ENCODE measurements around the gene PLEKHA3. TPM values are rescaled to one million over a fixed set of nuclear protein-coding genes. Genes with fewer than 3 reads are reported as not detected.

The PLEKHA3 gene
- total RNA-seq, 1 experiment from 2014 or later = 26.8 TPM

DNA sequence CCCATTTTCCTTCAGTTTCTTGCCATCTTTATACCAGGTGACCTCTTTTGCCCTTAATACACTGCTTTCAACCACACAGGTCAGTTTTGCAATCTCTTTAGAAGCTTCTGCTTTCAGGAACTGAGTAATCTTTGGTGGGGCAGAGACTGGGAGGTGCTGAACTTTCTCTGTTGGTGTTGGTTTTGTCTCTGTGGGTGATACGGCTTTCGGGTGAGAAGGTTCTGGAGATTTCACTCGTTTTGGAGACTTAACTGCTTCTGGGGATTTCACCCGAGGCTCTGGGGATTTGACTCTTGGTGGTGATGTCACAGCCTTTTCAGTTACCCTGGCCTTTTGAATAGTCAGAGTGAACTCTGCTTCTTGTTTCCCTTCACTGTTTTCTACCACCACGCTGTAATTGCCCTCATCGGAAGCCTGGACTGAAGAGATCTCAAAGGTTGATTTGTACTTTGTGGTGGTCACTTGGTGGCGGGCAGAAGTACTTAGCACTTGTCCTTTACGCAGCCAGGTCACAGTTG lies 50.4 kb downstream of the PLEKHA3 start:
- no peaks in the 10 kb centered on the region for H3K27me3 ChIP-seq (ENCODE audit: insufficient read depth, low read length)
- no peaks in the 10 kb centered on the region for H3K36me3 ChIP-seq (ENCODE audit: control insufficient read depth in 1 of 2, insufficient read depth in 2 of 2, low read length in 2 of 2)
- H3K9me3 ChIP-seq (ENCODE audit: control insufficient read depth in 1 of 2, insufficient read depth in 1 of 2, low read depth in 1 of 2, low read length in 2 of 2) = no peaks in the 10 kb centered on the region
- ChIA-PET CTCF (no interaction called here), POLR2A (no interaction called here), RAD21 (ENCODE audit: low non-redundant PET in 1 of 2, low total read pairs in 2 of 2, uncharacterized antibody in 2 of 2, unreplicated experiment in 2 of 2) (no interaction called here)
- H3K27ac ChIP-seq (ENCODE audit: low read depth, low read length) = no peak overlapping the region
- BruUV-seq (replicated peaks) = no TSS peak
- H3K4me2 ChIP-seq (ENCODE audit: low read length) = no peak overlapping the region
- no peak overlapping the region for H2AFZ ChIP-seq (ENCODE audit: low read depth, low read length, poor library complexity, severe bottlenecking)
- intact Hi-C loops (cut with micrococcal nuclease) = no loop called here
- no peak for ATAC-seq
- peaks cover 7% of the 10 kb centered on the region; the same call in 1 of the 2 replicates for H3K79me2 ChIP-seq (ENCODE audit: insufficient read depth, low read length)
- no peak overlapping the region for H3K9ac ChIP-seq (ENCODE audit: low read length)
- H3K9me2 ChIP-seq (ENCODE audit: insufficient read depth) = no peaks in the 10 kb centered on the region
- H3K4me3 ChIP-seq (replicated peaks in 1 of 2; ENCODE audit: low read depth in 1 of 2, low read length in 2 of 2) = no peak overlapping the region
- H3K4me1 ChIP-seq (ENCODE audit: control insufficient read depth in 1 of 2, insufficient read depth in 2 of 2, low read length in 2 of 2) = no peaks in the 10 kb centered on the region
- DNase-seq (ENCODE audit: low read depth, low spot score) = no peak
- no peaks in the 10 kb centered on the region; the same call in 1 of the 2 replicates for H4K20me1 ChIP-seq (ENCODE audit: insufficient read depth)
- no peak for TF ChIP-seq YY1 (IDR thresholded peaks at IDR 0.05; ENCODE audit: extremely low read depth, insufficient replicate concordance, low read depth, low read length)
- no peak for TF ChIP-seq TCF7L2 (IDR thresholded peaks at IDR 0.05; ENCODE audit: borderline replicate concordance, extremely low read depth, insufficient read depth, insufficient read length)
- TF ChIP-seq CEBPB (IDR thresholded peaks at IDR 0.05; ENCODE audit: low read depth) = no peak
- TF ChIP-seq, protein P1, sequence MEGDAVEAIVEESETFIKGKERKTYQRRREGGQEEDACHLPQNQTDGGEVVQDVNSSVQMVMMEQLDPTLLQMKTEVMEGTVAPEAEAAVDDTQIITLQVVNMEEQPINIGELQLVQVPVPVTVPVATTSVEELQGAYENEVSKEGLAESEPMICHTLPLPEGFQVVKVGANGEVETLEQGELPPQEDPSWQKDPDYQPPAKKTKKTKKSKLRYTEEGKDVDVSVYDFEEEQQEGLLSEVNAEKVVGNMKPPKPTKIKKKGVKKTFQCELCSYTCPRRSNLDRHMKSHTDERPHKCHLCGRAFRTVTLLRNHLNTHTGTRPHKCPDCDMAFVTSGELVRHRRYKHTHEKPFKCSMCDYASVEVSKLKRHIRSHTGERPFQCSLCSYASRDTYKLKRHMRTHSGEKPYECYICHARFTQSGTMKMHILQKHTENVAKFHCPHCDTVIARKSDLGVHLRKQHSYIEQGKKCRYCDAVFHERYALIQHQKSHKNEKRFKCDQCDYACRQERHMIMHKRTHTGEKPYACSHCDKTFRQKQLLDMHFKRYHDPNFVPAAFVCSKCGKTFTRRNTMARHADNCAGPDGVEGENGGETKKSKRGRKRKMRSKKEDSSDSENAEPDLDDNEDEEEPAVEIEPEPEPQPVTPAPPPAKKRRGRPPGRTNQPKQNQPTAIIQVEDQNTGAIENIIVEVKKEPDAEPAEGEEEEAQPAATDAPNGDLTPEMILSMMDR (IDR thresholded peaks at IDR 0.05 in 2 of 3, conservative IDR thresholded peaks at IDR 0.05 in 1 of 3; ENCODE audit: borderline replicate concordance in 1 of 3, insufficient read depth in 1 of 3, low read depth in 2 of 3, low read length in 2 of 3) = no peak
- no peak for TF ChIP-seq EZH2phosphoT487 (IDR thresholded peaks at IDR 0.05; ENCODE audit: borderline replicate concordance)
- TF ChIP-seq JUND (IDR thresholded peaks at IDR 0.05) = no peak
- no peak for TF ChIP-seq SIN3A (IDR thresholded peaks at IDR 0.05; ENCODE audit: low read depth)
- TF ChIP-seq, protein P2, sequence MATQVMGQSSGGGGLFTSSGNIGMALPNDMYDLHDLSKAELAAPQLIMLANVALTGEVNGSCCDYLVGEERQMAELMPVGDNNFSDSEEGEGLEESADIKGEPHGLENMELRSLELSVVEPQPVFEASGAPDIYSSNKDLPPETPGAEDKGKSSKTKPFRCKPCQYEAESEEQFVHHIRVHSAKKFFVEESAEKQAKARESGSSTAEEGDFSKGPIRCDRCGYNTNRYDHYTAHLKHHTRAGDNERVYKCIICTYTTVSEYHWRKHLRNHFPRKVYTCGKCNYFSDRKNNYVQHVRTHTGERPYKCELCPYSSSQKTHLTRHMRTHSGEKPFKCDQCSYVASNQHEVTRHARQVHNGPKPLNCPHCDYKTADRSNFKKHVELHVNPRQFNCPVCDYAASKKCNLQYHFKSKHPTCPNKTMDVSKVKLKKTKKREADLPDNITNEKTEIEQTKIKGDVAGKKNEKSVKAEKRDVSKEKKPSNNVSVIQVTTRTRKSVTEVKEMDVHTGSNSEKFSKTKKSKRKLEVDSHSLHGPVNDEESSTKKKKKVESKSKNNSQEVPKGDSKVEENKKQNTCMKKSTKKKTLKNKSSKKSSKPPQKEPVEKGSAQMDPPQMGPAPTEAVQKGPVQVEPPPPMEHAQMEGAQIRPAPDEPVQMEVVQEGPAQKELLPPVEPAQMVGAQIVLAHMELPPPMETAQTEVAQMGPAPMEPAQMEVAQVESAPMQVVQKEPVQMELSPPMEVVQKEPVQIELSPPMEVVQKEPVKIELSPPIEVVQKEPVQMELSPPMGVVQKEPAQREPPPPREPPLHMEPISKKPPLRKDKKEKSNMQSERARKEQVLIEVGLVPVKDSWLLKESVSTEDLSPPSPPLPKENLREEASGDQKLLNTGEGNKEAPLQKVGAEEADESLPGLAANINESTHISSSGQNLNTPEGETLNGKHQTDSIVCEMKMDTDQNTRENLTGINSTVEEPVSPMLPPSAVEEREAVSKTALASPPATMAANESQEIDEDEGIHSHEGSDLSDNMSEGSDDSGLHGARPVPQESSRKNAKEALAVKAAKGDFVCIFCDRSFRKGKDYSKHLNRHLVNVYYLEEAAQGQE (IDR thresholded peaks at IDR 0.05; ENCODE audit: low read depth) = no peak
- TF ChIP-seq SP1 (IDR thresholded peaks at IDR 0.05; ENCODE audit: low read depth) = no peak
- TF ChIP-seq POLR2AphosphoS5 (IDR thresholded peaks at IDR 0.05; ENCODE audit: low read depth, low read length) = no peak
- no peak for TF ChIP-seq ZNF274 (IDR thresholded peaks at IDR 0.05; ENCODE audit: low read depth, low read length)
- TF ChIP-seq EZH2 (IDR thresholded peaks at IDR 0.05) = no peak
- no peak for TF ChIP-seq ZFX (IDR thresholded peaks at IDR 0.05)
- TF ChIP-seq, protein P3, sequence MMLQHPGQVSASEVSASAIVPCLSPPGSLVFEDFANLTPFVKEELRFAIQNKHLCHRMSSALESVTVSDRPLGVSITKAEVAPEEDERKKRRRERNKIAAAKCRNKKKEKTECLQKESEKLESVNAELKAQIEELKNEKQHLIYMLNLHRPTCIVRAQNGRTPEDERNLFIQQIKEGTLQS (IDR thresholded peaks at IDR 0.05) = no peak
- TF ChIP-seq, protein P4, sequence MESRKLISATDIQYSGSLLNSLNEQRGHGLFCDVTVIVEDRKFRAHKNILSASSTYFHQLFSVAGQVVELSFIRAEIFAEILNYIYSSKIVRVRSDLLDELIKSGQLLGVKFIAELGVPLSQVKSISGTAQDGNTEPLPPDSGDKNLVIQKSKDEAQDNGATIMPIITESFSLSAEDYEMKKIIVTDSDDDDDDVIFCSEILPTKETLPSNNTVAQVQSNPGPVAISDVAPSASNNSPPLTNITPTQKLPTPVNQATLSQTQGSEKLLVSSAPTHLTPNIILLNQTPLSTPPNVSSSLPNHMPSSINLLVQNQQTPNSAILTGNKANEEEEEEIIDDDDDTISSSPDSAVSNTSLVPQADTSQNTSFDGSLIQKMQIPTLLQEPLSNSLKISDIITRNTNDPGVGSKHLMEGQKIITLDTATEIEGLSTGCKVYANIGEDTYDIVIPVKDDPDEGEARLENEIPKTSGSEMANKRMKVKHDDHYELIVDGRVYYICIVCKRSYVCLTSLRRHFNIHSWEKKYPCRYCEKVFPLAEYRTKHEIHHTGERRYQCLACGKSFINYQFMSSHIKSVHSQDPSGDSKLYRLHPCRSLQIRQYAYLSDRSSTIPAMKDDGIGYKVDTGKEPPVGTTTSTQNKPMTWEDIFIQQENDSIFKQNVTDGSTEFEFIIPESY (IDR thresholded peaks at IDR 0.05; ENCODE audit: extremely low read depth, insufficient replicate concordance, low read length) = no peak
- TF ChIP-seq FOSL1 (IDR thresholded peaks at IDR 0.05; ENCODE audit: low read depth) = no peak
